BE2C (cell line): ENCODE results near the gene KANK3.

Experiments
- DNase-seq: peaks from one replicate; pipeline ENCODE4 v3.0.0-alpha.2; 2020
- H3K27me3 ChIP-seq: fragments of 250-450 bp; sonication (Bioruptor Pico); 2 replicates; pipeline ENCODE4 v1.5.1; 2020; ENCODE audit warnings: mild to moderate bottlenecking
- H3K36me3 ChIP-seq: fragments of 250-450 bp; sonication (Bioruptor Pico); 2 replicates; pipeline ENCODE4 v1.5.1; 2020; ENCODE audit warnings: mild to moderate bottlenecking
- H3K4me1 ChIP-seq: fragments of 250-450 bp; sonication (Bioruptor Pico); 2 replicates; pipeline ENCODE4 v1.5.1; 2020
- H3K4me3 ChIP-seq: 2 replicates; pipeline ENCODE4 v1.5.1; 2011; ENCODE audit warnings: low read depth, low read length
- H3K9me3 ChIP-seq: fragments of 250-450 bp; sonication (Bioruptor Pico); 2 replicates; pipeline ENCODE4 v1.5.1; 2020
- CTCF ChIP-seq: IDR thresholded peaks from 2 replicates; pipeline ENCODE4 v1.5.1; 2012; ENCODE audit warnings: mild to moderate bottlenecking, low read depth, low read length

The KANK3 gene

GRCh38 chr19:8323781-8324185, 19.3 kb downstream of the KANK3 start:
- Histone ChIP-seq H3K9me3 (no peaks in the 10 kb centered on the region; the same call in 1 of the 2 replicates), H3K4me3 (no peak overlapping the region), H3K36me3 (peaks cover 25% of the 10 kb centered on the region), H3K4me1 (peaks cover 7% of the 10 kb centered on the region; the same call in 1 of the 2 replicates), H3K27me3 (peaks cover 19% of the 10 kb centered on the region)
- no peak for TF ChIP-seq CTCF
- no peak for DNase-seq

- no peak for DNase-seq
- Histone ChIP-seq H3K36me3 (peaks cover 25% of the 10 kb centered on the region), H3K4me3 (peak overlapping the region; percentile 100), H3K4me1 (peaks cover 7% of the 10 kb centered on the region; the same call in 1 of the 2 replicates), H3K27me3 (peaks cover 8% of the 10 kb centered on the region), H3K9me3 (no peaks in the 10 kb centered on the region)
- no peak for TF ChIP-seq CTCF
These were observed 20.4 kb downstream of the KANK3 start for GRCh38 chr19:8322638-8322997.

GRCh38 chr19:8321986-8322637, 20.9 kb downstream of the KANK3 start:
- TF ChIP-seq CTCF = no peak
- Histone ChIP-seq H3K9me3 (no peaks in the 10 kb centered on the region), H3K4me1 (peaks cover 7% of the 10 kb centered on the region; the same call in 1 of the 2 replicates), H3K4me3 (peak overlapping the region; percentile 100), H3K36me3 (peaks cover 25% of the 10 kb centered on the region), H3K27me3 (peaks cover 3% of the 10 kb centered on the region)
- DNase-seq = no peak

GRCh38 chr19:8321067-8321985, 21.7 kb downstream of the KANK3 start, which contains the start of the genes NDUFA7 and RPS28:
NDUFA7 (minus strand) TSS chr19:8321375; CDS start chr19:8321358, 17 bp downstream.
RPS28 (plus strand) TSS chr19:8321496; CDS start chr19:8321531, 35 bp downstream.
- peak; percentile 11; the same call in 1 of the 2 replicates for TF ChIP-seq CTCF
- Histone ChIP-seq H3K27me3 (no peaks in the 10 kb centered on the region), H3K36me3 (peaks cover 25% of the 10 kb centered on the region), H3K9me3 (no peaks in the 10 kb centered on the region), H3K4me1 (peaks cover 7% of the 10 kb centered on the region; the same call in 1 of the 2 replicates), H3K4me3 (peak within 1 kb of the TSS; percentile 100)
- DNase-seq = peak; percentile 96

- peaks cover 27% of the 10 kb centered on the region for H3K36me3 ChIP-seq
- no peaks in the 10 kb centered on the region for H3K9me3 ChIP-seq
- H3K4me1 ChIP-seq = peaks cover 7% of the 10 kb centered on the region; the same call in 1 of the 2 replicates
- no peak for DNase-seq
- no peaks in the 10 kb centered on the region for H3K27me3 ChIP-seq
- TF ChIP-seq CTCF = no peak
- peak overlapping the region; percentile 100 for H3K4me3 ChIP-seq
These were observed 22.4 kb downstream of the KANK3 start for GRCh38 chr19:8320564-8321066.
